ENCODE measurements around the gene UNC13D. TPM values are rescaled to one million over a fixed set of nuclear protein-coding genes. Genes with fewer than 3 reads are reported as not detected.

The UNC13D gene
- total RNA-seq, 2 experiments from 2014 or later, result 162 to 165 TPM

GRCh38 chr17:75830164-75831031 lies 13.8 kb downstream of the UNC13D start:
- CTCF ChIA-PET, result interaction anchor here (0.6 to 1.9 kb wide), 16 partner anchors 9 to 96 kb away, joined by 3 to 8 read pairs (median 3); partner anchors contain the start of genes TRIM47 and UNC13D
- POLR2A ChIA-PET, result interaction anchor here (1.2 to 1.3 kb wide), 2 partner anchors 24 to 53 kb away, joined by 3 to 4 read pairs; partner anchors contain the start of gene WBP2

GRCh38 chr17:75829747-75830146 lies 14.5 kb downstream of the UNC13D start:
- ChIA-PET CTCF (interaction anchor here (0.6 to 1.9 kb wide), 15 partner anchors 10 to 96 kb away, joined by 3 to 8 read pairs (median 3); partner anchors contain the start of genes TRIM47 and UNC13D), POLR2A (interaction anchor here (1.2 to 1.3 kb wide), 2 partner anchors 25 to 52 kb away, joined by 3 to 4 read pairs; partner anchors contain the start of gene WBP2)

- ChIA-PET CTCF (interaction anchor here (0.5 to 1.8 kb wide), 7 partner anchors 10 to 75 kb away, joined by 3 to 7 read pairs (median 4); no protein-coding TSS in a partner anchor), POLR2A (no interaction called here)
Observed at GRCh38 chr17:75828741-75829140, 15.5 kb downstream of the UNC13D start.

DNA sequence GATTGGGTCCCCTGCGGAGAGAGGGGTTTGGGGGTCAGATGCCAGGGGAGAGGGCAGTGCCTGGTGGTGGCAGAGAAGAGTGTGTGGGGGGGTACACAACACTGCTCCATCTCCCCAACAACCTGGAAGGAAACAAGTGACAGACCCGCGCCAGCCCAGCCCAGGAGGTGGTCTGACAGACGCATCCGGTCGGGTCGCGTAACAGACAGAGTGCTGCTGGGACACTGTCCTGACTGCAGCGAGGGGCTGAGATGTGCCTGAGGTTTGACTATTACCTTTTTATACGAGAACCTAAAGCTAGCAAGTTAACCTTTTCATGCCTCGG lies 16.2 kb downstream of the UNC13D start:
- ChIA-PET POLR2A (no interaction called here), CTCF (interaction anchor here (0.8 to 1.8 kb wide), 7 partner anchors 9 to 74 kb away, joined by 3 to 7 read pairs (median 4); partner anchors contain the start of gene UNK)

DNA sequence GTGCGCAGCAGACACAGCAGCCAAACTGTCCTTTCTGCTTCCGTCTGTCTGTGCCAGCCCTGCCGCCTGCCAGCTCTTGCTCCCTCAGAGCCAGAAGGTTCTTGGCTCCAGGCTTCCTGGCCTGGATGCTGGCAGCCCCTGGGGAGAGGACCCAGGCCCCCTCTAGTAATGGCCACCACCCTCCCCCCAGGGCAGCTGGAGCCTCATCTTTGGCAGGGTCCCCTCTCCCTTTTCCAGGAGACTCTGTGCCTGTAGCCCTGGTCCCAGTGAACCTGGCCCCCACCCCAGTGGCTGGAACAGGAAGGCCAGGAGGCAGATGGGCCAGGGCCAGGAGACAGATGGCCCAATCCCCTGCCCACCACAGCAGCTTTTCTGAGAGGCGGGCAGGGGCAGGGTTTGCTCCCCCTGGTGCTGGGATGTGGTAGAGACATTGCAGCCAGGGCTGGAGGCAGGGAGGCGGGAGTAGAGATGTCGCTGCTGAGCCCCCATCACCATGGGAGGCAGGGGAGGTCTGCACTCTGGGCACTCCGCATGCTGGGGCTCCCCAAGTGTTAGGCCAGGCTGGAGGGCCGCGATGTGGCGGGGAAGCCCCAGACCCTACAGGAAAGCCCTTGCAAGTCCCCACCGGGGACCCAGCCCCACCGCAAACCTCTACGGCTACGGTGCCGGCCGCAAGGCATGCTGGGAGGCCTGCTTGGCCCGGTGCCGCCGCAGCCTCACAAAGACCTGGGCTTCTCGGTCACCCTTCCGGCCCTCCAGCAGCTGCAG lies 16.7 kb downstream of the UNC13D start:
- ChIA-PET CTCF (interaction anchor here (0.6 to 2.6 kb wide), 14 partner anchors 13 to 118 kb away, joined by 3 to 11 read pairs (median 4); partner anchors contain the start of genes GALK1, UNC13D and UNK), POLR2A (interaction anchor here (0.7 kb wide), 1 partner anchor 48 kb away, joined by 3 read pairs; no protein-coding TSS in a partner anchor)

DNA sequence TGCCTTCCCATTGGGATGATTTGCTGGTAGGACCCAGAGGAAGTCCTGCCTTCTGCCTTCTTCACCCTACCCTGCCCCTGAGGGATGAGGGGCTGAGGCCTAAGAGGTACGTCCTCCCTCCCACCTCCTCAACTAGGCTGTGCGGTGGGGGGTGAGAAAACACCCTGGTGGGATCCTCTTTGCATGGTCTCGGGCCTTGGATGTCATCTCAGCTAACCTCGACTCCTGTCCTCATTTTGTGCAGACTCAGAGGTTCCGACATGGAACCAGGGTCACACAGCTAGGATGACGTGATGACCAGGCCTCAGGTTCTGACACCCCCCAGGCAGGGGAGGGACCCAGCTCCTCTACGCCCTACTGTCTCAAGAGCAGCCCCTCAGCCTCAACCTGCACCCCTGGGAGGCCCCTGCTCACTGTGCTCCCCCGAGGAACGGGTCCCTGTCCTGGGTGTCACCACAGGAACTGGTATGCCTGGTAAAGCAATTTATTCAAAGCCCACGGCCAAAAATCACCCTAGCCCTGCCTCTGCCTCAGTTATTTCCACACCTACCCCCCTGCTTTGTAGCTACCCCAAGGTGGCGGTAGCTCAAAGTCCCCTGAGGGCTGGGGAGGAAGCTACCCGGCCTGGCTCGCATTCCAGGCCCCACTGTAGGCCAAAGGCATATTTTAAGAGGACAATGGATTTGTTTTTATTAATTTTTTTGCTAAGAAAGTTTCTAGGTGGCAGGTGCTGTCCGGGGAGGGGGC lies 17.5 kb downstream of the UNC13D start:
- ChIA-PET POLR2A (interaction anchor here (0.7 kb wide), 2 partner anchors 28 to 49 kb away, joined by 3 read pairs; partner anchors contain the start of gene WBP2), CTCF (interaction anchor here (0.6 to 2.6 kb wide), 12 partner anchors 12 to 117 kb away, joined by 3 to 11 read pairs (median 4); partner anchors contain the start of genes GALK1, UNC13D and UNK)

GRCh38 chr17:75825748-75826370 lies 18.3 kb downstream of the UNC13D start:
- ChIA-PET CTCF (interaction anchor here (1.1 to 2.6 kb wide), 6 partner anchors 15 to 76 kb away, joined by 3 to 11 read pairs (median 8); partner anchors contain the start of genes GALK1 and UNC13D), POLR2A (interaction anchor here (0.6 to 1.3 kb wide), 2 partner anchors 29 to 30 kb away, joined by 3 read pairs; partner anchors contain the start of gene WBP2)

DNA sequence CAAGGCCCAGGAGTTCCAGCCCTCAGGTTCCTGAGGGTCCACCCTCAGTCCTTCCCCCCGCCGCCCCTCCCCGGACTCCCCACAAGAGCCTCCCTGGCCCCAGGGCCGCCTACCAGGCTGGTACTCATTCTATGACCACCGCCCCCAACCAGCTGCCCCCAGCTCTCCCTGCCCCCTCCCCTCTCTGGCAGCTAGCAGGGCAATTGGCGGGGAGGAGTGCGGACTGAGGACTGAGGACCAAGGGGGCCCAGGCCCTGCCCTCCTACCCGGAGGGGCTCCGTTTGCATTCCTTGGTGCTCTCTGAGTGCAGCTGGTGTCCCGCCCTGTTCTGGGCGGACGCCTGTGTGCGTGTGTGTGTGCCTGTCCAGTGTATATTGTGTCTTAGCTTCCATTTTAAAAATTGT lies 19.1 kb downstream of the UNC13D start:
- ChIA-PET POLR2A (interaction anchor here (0.6 to 1.3 kb wide), 3 partner anchors 20 to 30 kb away, joined by 3 read pairs; partner anchors contain the start of gene WBP2), CTCF (interaction anchor here (1.1 to 2.6 kb wide), 3 partner anchors 19 to 61 kb away, joined by 3 to 9 read pairs (median 8); partner anchors contain the start of genes GALK1 and UNC13D)

- POLR2A ChIA-PET, result interaction anchor here (1.3 kb wide), 2 partner anchors 20 to 31 kb away, joined by 3 read pairs; partner anchors contain the start of gene WBP2
- CTCF ChIA-PET, result no interaction called here
Observed at GRCh38 chr17:75824666-75825065, 19.5 kb downstream of the UNC13D start.

GRCh38 chr17:75824050-75824552 lies 20.1 kb downstream of the UNC13D start:
- ChIA-PET POLR2A (interaction anchor here (0.6 to 1.3 kb wide), 5 partner anchors 10 to 197 kb away, joined by 3 to 6 read pairs (median 3); partner anchors contain the start of genes GALK1 and WBP2), CTCF (no interaction called here)

DNA sequence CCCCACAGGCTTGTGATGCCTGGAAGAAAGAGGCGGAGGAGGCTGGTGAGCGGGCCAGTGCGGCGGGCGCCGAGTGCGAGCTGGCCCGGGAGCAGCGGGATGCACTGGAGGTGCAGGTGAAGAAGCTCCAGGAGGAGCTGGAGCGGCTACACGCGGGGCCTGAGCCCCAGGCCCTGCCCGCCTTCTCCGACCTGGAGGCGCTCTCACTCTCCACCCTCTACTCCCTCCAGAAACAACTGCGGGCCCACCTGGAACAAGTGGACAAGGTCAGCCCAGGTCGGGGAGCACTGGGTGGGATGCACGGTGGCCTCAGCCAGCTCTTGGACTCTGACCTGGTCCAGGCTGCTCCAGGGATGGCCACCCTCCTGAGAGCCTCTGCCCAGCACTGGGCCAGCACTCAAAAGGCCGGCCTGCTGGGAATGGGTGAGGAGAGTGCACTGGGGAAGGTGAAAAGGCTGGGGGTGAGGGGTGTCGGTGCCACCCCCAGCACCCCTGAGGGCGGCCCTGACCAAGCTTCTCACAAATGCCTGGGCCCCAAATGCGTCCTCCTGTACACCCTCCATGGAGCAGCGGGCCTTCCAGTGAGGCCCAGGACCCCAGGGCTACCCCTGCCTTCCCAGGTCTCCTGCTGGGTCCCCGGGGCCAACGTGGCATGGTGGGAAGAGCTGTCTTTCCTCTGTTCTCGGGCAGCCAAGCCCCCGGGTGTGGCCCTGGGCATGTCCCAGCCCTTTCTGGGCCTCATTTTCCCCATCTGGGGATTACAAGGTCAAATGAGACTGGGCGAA lies 20.8 kb downstream of the UNC13D start:
- ChIA-PET POLR2A (interaction anchor here (0.6 to 1.2 kb wide), 3 partner anchors 9 to 196 kb away, joined by 3 to 6 read pairs (median 4); partner anchors contain the start of gene GALK1), CTCF (interaction anchor here (0.7 to 1.3 kb wide), 2 partner anchors 40 to 70 kb away, joined by 3 read pairs; no protein-coding TSS in a partner anchor)

GRCh38 chr17:75822800-75823166 lies 21.4 kb downstream of the UNC13D start:
- POLR2A ChIA-PET, result no interaction called here
- CTCF ChIA-PET, result interaction anchor here (1.3 kb wide), 1 partner anchor 40 kb away, joined by 3 read pairs; no protein-coding TSS in a partner anchor

DNA sequence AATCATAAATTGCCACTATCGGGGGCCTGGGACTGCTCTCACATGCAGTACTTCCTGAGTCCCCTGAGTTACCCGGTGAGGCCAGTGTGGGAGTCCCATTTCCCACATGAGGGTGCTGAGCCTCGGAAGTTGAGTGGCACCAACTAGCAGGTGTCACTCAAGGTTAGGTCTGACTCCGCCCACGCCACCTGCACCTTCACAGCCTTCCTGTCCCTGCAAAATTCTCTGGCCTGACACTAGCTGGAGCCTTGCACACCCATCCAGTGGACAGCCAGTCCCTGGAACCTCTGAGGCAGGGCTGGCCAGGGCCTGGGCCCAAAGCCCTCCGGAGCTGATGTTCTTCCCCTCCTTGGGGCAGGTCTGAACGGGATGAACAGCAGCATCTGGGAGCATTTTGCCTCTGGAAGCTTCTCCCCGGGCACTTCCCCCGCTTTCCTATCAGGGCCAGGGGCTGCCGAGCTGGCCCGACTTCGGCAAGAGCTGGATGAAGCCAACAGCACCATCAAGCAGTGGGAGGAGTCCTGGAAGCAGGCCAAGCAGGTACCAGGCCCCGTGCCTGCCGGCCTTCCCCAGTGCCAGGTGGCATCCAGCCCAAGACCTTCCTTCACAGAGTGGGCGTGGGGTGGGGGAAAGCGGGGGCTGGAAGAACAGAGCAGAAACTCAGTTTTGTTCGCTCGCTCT lies 21.9 kb downstream of the UNC13D start:
- ChIA-PET CTCF (interaction anchor here (0.9 to 1.3 kb wide), 2 partner anchors 9 to 39 kb away, joined by 3 read pairs; no protein-coding TSS in a partner anchor), POLR2A (no interaction called here)

DNA sequence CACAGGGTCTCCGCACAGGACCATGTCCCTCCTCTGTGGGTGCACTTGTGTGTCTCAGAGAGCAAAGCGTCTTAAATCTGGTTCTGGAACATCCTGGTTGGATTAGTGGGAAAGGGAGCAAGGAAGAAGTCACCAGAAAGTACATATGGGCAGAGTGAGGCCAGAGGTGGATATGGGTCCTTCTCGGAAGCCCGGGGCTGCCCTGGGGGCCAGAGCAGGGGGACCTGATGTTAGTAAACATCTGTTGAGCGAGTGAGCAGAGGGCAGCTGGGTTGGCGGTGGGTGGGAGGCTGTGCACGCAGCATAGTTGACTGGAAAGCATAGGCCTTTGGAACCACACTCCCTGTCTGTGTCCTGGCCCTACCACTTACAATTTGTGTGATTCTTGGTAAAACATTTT lies 22.7 kb downstream of the UNC13D start:
- POLR2A ChIA-PET, result no interaction called here
- CTCF ChIA-PET, result interaction anchor here (0.8 to 0.9 kb wide), 2 partner anchors 9 to 15 kb away, joined by 3 read pairs; no protein-coding TSS in a partner anchor

- ChIA-PET POLR2A (interaction anchor here (0.6 kb wide), 1 partner anchor 44 kb away, joined by 3 read pairs; no protein-coding TSS in a partner anchor), CTCF (interaction anchor here (0.8 kb wide), 1 partner anchor 16 kb away, joined by 3 read pairs; no protein-coding TSS in a partner anchor)
Observed at GRCh38 chr17:75820094-75821080, 23.8 kb downstream of the UNC13D start.
